ENCODE data around the gene ZNF324B.
"Not testable (repeated sequence)": the region's sequence is repeated elsewhere in the genome, so short reads cannot be mapped to it uniquely, and the experiment has no call there.

The ZNF324B gene

GRCh38 chr19:58476498-58477015, 25.1 kb downstream of the ZNF324B start:
- Histone ChIP-seq H3K4me3 (peak overlapping the region; percentile 45 to 71 (median 59)), H3K27ac (peak overlapping the region; percentile 47 to 97 (median 86))

- Histone ChIP-seq H3K4me3 (no peak overlapping the region), H3K27ac (peak overlapping the region in 12 of 21 experiments; percentile 68 to 97 (median 87))
Measured at GRCh38 chr19:58477130-58477529, 25.7 kb downstream of the ZNF324B start.

- H3K4me3 ChIP-seq, result no peak overlapping the region
- H3K27ac ChIP-seq, result peak overlapping the region in 5 of 21 experiments; percentile 86 to 92 (median 88)
Measured at GRCh38 chr19:58477871-58478270, 26.4 kb downstream of the ZNF324B start.

- Histone ChIP-seq H3K4me3 (no peak overlapping the region), H3K27ac (no peak overlapping the region)
Measured at GRCh38 chr19:58479303-58479702, 27.9 kb downstream of the ZNF324B start.

GRCh38 chr19:58479736-58480480, 28.5 kb downstream of the ZNF324B start:
- H3K27ac ChIP-seq, result no peak overlapping the region

GRCh38 chr19:58480481-58480830, 29.0 kb downstream of the ZNF324B start:
- Histone ChIP-seq H3K27ac (no peak overlapping the region), H3K4me3 (no peak overlapping the region)

More at GRCh38 chr19:58479736-58480480, 28.5 kb downstream of the ZNF324B start:
- no peak overlapping the region for H3K4me3 ChIP-seq

- Histone ChIP-seq H3K4me3 (no peak overlapping the region), H3K27ac (no peak overlapping the region)
Measured at GRCh38 chr19:58480831-58481230, 29.4 kb downstream of the ZNF324B start.

GRCh38 chr19:58482372-58482771, 30.9 kb downstream of the ZNF324B start:
- Histone ChIP-seq H3K27ac (no peak overlapping the region), H3K4me3 (no peak overlapping the region)

- Histone ChIP-seq H3K4me3 (no peak overlapping the region), H3K27ac (no peak overlapping the region)
Measured at GRCh38 chr19:58483776-58484175, 32.4 kb downstream of the ZNF324B start.

- not testable (repeated sequence) for H3K4me3 ChIP-seq, H3K27ac ChIP-seq
Measured at GRCh38 chr19:58484349-58484748, 32.9 kb downstream of the ZNF324B start.

- Histone ChIP-seq H3K4me3 (no peak overlapping the region), H3K27ac (no peak overlapping the region)
Measured at GRCh38 chr19:58491393-58491792, 40.0 kb downstream of the ZNF324B start.

GRCh38 chr19:58492265-58492664, 40.8 kb downstream of the ZNF324B start:
- no peak overlapping the region for H3K27ac ChIP-seq
- H3K4me3 ChIP-seq, result no peak overlapping the region

GRCh38 chr19:58497634-58498170, 46.3 kb downstream of the ZNF324B start:
- H3K27ac ChIP-seq, result peak overlapping the region in 2 of 21 experiments; percentile 17 to 86
- no peak overlapping the region for H3K4me3 ChIP-seq

- H3K27ac ChIP-seq, result peak overlapping the region in 11 of 21 experiments; percentile 1 to 86 (median 69)
Measured at GRCh38 chr19:58498316-58499020, 47.0 kb downstream of the ZNF324B start.

GRCh38 chr19:58499021-58499927, 47.9 kb downstream of the ZNF324B start:
- Histone ChIP-seq H3K27ac (peak overlapping the region in 20 of 21 experiments; percentile 16 to 88 (median 76)), H3K4me3 (peak overlapping the region; percentile 27 to 57 (median 35))

More at GRCh38 chr19:58498316-58499020, 47.0 kb downstream of the ZNF324B start:
- peak overlapping the region; percentile 27 to 57 (median 35) for H3K4me3 ChIP-seq

GRCh38 chr19:58500242-58500641, 48.8 kb downstream of the ZNF324B start:
- H3K27ac ChIP-seq, result peak overlapping the region in 1 of 21 experiments; percentile 86

More at GRCh38 chr19:58500242-58500641, 48.8 kb downstream of the ZNF324B start:
- H3K4me3 ChIP-seq, result peak overlapping the region in 2 of 7 experiments; percentile 35 to 57

Measured in skin epidermis (tissue), 12 donors.